ENCODE results near the gene INTS14. TPM values are rescaled to one million over a fixed set of nuclear protein-coding genes. Genes with fewer than 3 reads are reported as not detected.

INTS14 gene
- total and polyA plus RNA-seq, 10 donors, result 17.2 to 71.3 (median 38.9) TPM

DNA sequence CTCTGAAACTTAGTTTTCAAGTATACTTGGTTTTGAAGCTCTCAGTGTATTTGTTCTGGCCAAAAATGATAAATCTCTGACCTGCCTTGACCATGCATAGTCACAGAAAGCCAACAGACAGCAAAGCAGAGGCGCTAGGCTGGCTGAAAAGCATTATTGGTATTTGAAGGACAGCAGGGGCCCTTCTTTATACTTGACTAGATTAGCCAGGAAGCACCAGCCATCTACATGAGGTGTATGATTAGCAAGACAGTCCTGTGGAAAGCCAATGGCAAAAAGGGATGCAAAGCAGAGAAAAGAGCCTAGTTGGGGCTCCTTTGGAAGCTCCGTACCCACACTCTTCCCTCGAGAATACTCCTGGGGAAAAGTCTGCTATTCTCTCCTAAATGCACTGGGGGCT is 18.6 kb upstream of the INTS14 start:
- intact Hi-C loops (cut with DNase I; ENCODE audit: low total_unique reads), result no loop called here
- no peaks in the 10 kb centered on the region for H3K9me3 ChIP-seq
- peaks cover 0 to 32% (median 12%) of the 10 kb centered on the region in 6 donors for H3K36me3 ChIP-seq
- no peaks in the 10 kb centered on the region for H3K27me3 ChIP-seq (replicated peaks in 1 of 7)
- H3K27ac ChIP-seq, result no peak overlapping the region
- DNase-seq, result no peak
- 95 to 99% (median 98%) methylated on average over 3 of the region's 3 CpGs for WGBS, 5 donors
- H3K4me3 ChIP-seq, result no peak overlapping the region
- TF ChIP-seq, protein P1, sequence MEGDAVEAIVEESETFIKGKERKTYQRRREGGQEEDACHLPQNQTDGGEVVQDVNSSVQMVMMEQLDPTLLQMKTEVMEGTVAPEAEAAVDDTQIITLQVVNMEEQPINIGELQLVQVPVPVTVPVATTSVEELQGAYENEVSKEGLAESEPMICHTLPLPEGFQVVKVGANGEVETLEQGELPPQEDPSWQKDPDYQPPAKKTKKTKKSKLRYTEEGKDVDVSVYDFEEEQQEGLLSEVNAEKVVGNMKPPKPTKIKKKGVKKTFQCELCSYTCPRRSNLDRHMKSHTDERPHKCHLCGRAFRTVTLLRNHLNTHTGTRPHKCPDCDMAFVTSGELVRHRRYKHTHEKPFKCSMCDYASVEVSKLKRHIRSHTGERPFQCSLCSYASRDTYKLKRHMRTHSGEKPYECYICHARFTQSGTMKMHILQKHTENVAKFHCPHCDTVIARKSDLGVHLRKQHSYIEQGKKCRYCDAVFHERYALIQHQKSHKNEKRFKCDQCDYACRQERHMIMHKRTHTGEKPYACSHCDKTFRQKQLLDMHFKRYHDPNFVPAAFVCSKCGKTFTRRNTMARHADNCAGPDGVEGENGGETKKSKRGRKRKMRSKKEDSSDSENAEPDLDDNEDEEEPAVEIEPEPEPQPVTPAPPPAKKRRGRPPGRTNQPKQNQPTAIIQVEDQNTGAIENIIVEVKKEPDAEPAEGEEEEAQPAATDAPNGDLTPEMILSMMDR (IDR thresholded peaks at IDR 0.05 in 8 of 11, conservative IDR thresholded peaks at IDR 0.05 in 3 of 11), result no peak
- TF ChIP-seq POLR2AphosphoS5 (IDR thresholded peaks at IDR 0.05) (no peak), POLR2A (IDR thresholded peaks at IDR 0.05) (no peak)
- H3K4me1 ChIP-seq, result peaks cover 0 to 14% (median 8%) of the 10 kb centered on the region in 6 donors

DNA sequence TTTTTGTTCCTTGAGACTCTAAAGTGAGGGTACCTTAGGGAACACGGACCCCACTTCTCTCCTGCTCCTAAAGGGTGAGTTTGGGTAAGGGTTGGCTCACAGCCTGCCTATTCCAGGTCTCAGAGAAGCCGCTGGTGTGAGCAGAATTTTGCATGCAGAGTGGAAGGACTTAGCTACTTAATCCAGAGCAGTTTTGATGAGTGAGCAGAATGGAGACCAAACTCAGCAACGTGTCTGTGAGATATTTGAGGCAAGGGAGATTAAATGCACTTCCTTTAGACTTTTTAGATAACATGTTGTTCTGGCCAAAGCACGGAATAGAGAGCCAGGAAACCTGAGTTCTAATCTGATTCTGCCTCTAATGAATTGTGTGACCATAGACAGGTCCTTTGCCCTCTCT is 15.9 kb upstream of the INTS14 start:
- TF ChIP-seq POLR2A (IDR thresholded peaks at IDR 0.05) (no peak), POLR2AphosphoS5 (IDR thresholded peaks at IDR 0.05) (no peak)
- TF ChIP-seq, protein P1 (IDR thresholded peaks at IDR 0.05 in 8 of 11, conservative IDR thresholded peaks at IDR 0.05 in 3 of 11), result no peak
- Histone ChIP-seq H3K27me3 (replicated peaks in 1 of 7) (no peaks in the 10 kb centered on the region), H3K36me3 (peaks cover 0 to 49% (median 21%) of the 10 kb centered on the region in 6 donors), H3K27ac (no peak overlapping the region), H3K9me3 (no peaks in the 10 kb centered on the region), H3K4me1 (peaks cover 0 to 13% (median 8%) of the 10 kb centered on the region in 6 donors), H3K4me3 (no peak overlapping the region)
- no peak for DNase-seq
- 58 to 80% (median 75%) methylated on average over 4 of the region's 4 CpGs for WGBS, 5 donors
- intact Hi-C loops (cut with DNase I; ENCODE audit: low total_unique reads), result no loop called here

DNA sequence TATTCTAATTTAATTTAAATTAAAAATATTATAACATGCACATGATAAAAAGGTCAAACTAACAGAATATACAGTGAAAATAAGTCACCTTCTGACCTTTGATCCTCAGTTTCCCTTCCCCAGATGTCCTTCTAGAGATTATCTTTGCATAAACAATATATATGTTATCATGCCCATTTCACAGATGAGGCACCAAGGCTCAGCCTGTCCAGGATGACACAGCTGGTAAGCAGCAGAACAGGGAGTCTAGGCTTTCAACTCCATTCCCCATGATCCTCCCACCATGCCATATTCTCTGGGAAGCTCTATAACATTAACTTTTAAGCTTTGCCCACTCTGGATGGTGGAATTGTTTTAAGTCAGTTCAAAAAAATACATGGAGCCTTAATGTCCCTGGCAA is 12.2 kb upstream of the INTS14 start:
- H3K36me3 ChIP-seq, result peaks cover 0 to 48% (median 21%) of the 10 kb centered on the region in 6 donors
- intact Hi-C loops (cut with DNase I; ENCODE audit: low total_unique reads), result no loop called here
- TF ChIP-seq, protein P1 (IDR thresholded peaks at IDR 0.05 in 8 of 11, conservative IDR thresholded peaks at IDR 0.05 in 3 of 11), result no peak
- TF ChIP-seq POLR2AphosphoS5 (IDR thresholded peaks at IDR 0.05), result no peak
- TF ChIP-seq POLR2A (IDR thresholded peaks at IDR 0.05), result no peak

DNA sequence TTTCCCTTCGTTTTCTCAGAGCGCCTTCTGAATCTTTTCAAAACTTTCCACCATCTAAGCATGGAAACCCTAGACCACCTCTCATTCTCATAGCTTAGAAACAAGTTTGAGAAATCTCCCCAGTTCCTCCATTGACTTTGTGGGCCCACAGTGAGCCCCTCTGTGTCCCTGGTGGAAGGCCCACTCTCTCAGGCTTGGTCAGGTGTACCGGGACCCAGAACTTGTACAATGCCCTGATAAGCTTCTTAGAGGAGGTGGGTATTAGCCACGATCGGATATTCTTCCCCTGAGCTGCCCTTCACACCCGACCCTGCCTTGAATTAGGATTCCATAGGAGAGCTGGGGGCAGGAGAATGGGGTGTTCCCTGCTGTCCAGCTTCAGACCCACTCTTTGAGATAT is 10.7 kb upstream of the INTS14 start, which contains the start of gene SLC24A1:
TSS of gene SLC24A1 (plus strand) at position 301 of the 400 bp plus-strand sequence. CDS start 2,143 bp downstream, outside the sequence.
- H3K27ac ChIP-seq, result no peak within 1 kb of the TSS
- no peaks in the 10 kb centered on the region for H3K27me3 ChIP-seq (replicated peaks in 1 of 7)
- TF ChIP-seq, protein P1 (IDR thresholded peaks at IDR 0.05 in 8 of 11, conservative IDR thresholded peaks at IDR 0.05 in 3 of 11), result no peak
- TF ChIP-seq POLR2A (IDR thresholded peaks at IDR 0.05) (no peak), POLR2AphosphoS5 (IDR thresholded peaks at IDR 0.05) (no peak)
- no peaks in the 10 kb centered on the region for H3K4me1 ChIP-seq
- intact Hi-C loops (cut with DNase I; ENCODE audit: low total_unique reads), result no loop called here
- DNase-seq, result no peak
- peaks cover 0 to 44% (median 21%) of the 10 kb centered on the region in 6 donors for H3K36me3 ChIP-seq
- H3K4me3 ChIP-seq, result no peak within 1 kb of the TSS
- H3K9me3 ChIP-seq, result no peaks in the 10 kb centered on the region
- 87 to 96% (median 94%) methylated on average over 3 to 6 of the region's 6 CpGs for WGBS, 5 donors

More for the DNA sequence above, 12.2 kb upstream of the INTS14 start:
- Histone ChIP-seq H3K27ac (no peak overlapping the region), H3K4me1 (no peaks in the 10 kb centered on the region), H3K4me3 (no peak overlapping the region), H3K9me3 (no peaks in the 10 kb centered on the region), H3K27me3 (replicated peaks in 1 of 7) (no peaks in the 10 kb centered on the region)
- no peak for DNase-seq

All from spleen (tissue), 11 donors.